Measurements from ENCODE around the gene CDC20B. TPM values are rescaled to one million over a fixed set of nuclear protein-coding genes. Genes with fewer than 3 reads are reported as not detected.

Gene CDC20B, protein sequence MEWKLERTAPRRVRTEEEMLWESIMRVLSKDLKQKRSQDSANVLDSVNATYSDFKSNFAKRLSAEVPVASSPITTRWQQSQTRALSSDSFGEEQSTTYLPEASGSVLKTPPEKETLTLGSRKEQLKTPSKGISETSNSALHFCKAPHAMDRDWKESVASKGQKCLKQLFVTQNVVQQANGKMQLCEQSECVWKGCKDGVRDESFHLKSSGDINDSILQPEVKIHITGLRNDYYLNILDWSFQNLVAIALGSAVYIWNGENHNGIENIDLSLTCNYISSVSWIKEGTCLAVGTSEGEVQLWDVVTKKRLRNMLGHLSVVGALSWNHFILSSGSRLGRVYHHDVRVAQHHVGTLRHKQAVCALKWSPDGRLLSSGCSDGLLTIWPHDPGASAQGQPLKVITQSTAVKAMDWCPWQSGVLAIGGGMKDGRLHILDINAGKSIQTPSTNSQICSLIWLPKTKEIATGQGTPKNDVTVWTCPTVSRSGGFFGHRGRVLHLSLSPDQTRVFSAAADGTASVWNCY
- total RNA-seq (2022; extraction: Qiagen RNA extraction), result 0.07 to 0.11 TPM (median 0.09 TPM) in 5 replicates

GRCh38 chr5:55172937-55173686 lies at the start of gene CDC20B:
Gene CDC20B, minus strand, starts transcription at chr5:55173177. Its CDS starts 177 bp downstream, at chr5:55173000.

DNA sequence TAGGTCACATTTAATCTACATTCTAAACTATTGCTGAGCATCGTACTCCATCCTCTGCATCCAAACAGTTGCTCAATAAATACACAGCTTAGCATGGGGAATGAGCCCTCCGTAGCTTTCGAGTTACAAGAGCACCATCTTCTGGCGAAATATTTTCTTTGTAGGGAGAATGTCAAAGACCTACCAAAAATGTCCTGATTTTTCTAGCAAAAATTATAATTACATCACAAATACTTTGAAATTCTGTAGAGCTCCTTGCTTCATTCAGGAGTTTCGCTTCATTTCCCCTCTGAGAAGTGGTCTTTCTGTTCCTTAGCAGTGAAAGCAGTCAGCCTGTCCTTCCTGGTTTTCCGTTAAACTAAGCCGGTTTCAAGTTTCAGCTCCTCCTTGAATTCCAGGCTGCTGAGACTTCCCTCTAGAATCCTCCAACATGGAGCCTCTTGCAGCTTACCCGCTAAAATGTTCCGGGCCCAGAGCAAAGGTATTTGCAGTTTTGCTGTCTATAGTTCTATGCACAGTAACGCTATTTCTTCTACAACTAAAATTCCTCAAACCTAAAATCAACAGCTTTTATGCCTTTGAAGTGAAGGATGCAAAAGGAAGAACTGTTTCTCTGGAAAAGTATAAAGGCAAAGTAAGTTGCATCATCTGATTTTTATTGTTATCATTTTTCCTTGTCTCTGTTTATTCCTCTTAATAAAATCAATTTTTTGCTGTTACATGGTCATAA lies 13.0 kb downstream of the CDC20B start, which contains the start of gene GPX8:
Gene GPX8, plus strand, starts transcription at position 409 of the 730 bp plus-strand sequence. Its CDS starts 22 bp downstream, at position 431.

GRCh38 chr5:55102348-55102747 lies 70.6 kb downstream of the CDC20B start, which contains the start of gene GZMA:
Gene GZMA, plus strand, starts transcription at chr5:55102646. Its CDS starts 37 bp downstream, at chr5:55102683.

Other genes with a start within 250 kb of the CDC20B start
- 0.06 TPM in 1 of 5 replicates, not detected in the others for gene ESM1, start 187.6 kb downstream of the CDC20B start, total RNA-seq (2022; extraction: Qiagen RNA extraction)
- not detected in 5 replicates for gene GZMK, start 148.9 kb downstream of the CDC20B start, total RNA-seq (2022; extraction: Qiagen RNA extraction)
- not detected in 5 replicates for gene GZMA, start 70.5 kb downstream of the CDC20B start, total RNA-seq (2022; extraction: Qiagen RNA extraction)
- 36.3 to 49.8 TPM (median 38.0 TPM) in 5 replicates for gene GPX8, start 13.0 kb downstream of the CDC20B start, total RNA-seq (2022; extraction: Qiagen RNA extraction)
- gene MCIDAS, start 54.1 kb upstream of the CDC20B start, total RNA-seq (2022; extraction: Qiagen RNA extraction), result 1.6 to 2.6 TPM (median 2.1 TPM) in 5 replicates
- gene CCNO, start 60.4 kb upstream of the CDC20B start, total RNA-seq (2022; extraction: Qiagen RNA extraction), result 5.2 to 9.9 TPM (median 9.5 TPM) in 5 replicates
- gene DHX29, start 134.5 kb upstream of the CDC20B start, total RNA-seq (2022; extraction: Qiagen RNA extraction), result 21.5 to 26.5 TPM (median 23.3 TPM) in 5 replicates
- 28.8 to 63.2 TPM (median 36.2 TPM) in 5 replicates for gene MTREX, start 134.8 kb upstream of the CDC20B start, total RNA-seq (2022; extraction: Qiagen RNA extraction)

All from A549 treated with CORT108297 at 1 μM for 4 hours (cell line).